MM.1S (cell line): ENCODE results near the gene SPEM1.

Source experiments
- CTCF ChIP-seq: fragments of 300-600 bp; sonication (generic); IDR thresholded peaks from 2 replicates; pipeline ENCODE4 v1.5.1; 2016; ENCODE audit warnings: antibody characterized with exemption, low read length, mixed read lengths
- EZH2 ChIP-seq: fragments of 300-600 bp; sonication (generic); optimal IDR thresholded peaks from 2 replicates; pipeline ENCODE3; 2017; ENCODE audit warnings: low read depth, mild to moderate bottlenecking, antibody characterized with exemption, low read length, mixed read lengths
- EZH2phosphoT487 ChIP-seq: fragments of 300-600 bp; sonication (generic); IDR thresholded peaks from 2 replicates; pipeline ENCODE4 v1.6.1; 2018; ENCODE audit warnings: antibody characterized with exemption, low read length

DNA sequence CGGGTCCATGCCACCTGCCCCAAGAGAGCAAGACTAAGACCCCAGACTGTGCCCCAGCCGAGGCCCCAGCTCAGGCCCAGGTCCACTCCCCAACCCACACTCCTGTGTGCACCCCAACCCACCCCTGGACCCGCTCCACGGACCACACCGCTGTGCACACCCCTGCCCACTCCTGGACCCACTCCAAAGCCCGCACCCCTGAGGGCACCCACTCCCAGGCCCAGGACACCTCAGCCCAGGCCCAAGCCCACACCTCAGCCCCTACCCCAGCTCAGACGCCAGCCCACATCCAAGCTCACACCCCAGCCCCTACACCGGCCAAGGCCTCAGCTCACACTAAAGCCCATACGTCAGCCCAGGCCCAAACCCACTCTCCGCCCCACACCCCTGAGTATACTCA lies 9.6 kb downstream of the SPEM1 start:
- TF ChIP-seq CTCF (no peak), EZH2phosphoT487 (no peak), EZH2 (no peak)
